H1 (cell line): ENCODE measurements around the gene GRIK4. TPM values are rescaled to one million over a fixed set of nuclear protein-coding genes. Genes with fewer than 3 reads are reported as not detected.

Experiments
- CTCF ChIA-PET: fragments of 300-600 bp; sonication (Branson Sonifier 250); formaldehyde crosslinking; loops from one replicate; lab custom pipeline; 2021; ENCODE audit not compliant: partially characterized antibody; lab: Charles Lee
- POLR2A ChIA-PET: fragments of 300-600 bp; sonication (Branson Sonifier 250); formaldehyde crosslinking; loops from one replicate; lab custom pipeline; 2021; ENCODE audit warnings: inconsistent platforms; ENCODE audit not compliant: partially characterized antibody; lab: Charles Lee
- DNase-seq, 2 experiments: peaks; one replicate each; pipeline versions ENCODE4 v3.0.0 to v3.0.0-alpha.2; 2010 to 2022; ENCODE audit warnings: low spot score in 2 of 2, low read depth in 1 of 2, mixed read lengths in 1 of 2
- FAIRE-seq: peaks from 2 replicates; lab custom pipeline; 2011; peaks lifted over from hg19 to GRCh38; lab: Jason Lieb, UNC
- H2AFZ ChIP-seq: 2 replicates; pipeline ENCODE4 v1.8.1; 2012; ENCODE audit warnings: low read length, inconsistent platforms
- H2AK5ac ChIP-seq: 2 replicates; pipeline ENCODE4 v1.6.1; 2013; ENCODE audit warnings: low read depth, low read length
- H2BK120ac ChIP-seq: replicated peaks from 2 replicates; pipeline ENCODE3; 2013; ENCODE audit warnings: low read depth, low read length, inconsistent platforms
- H2BK12ac ChIP-seq: 2 replicates; pipeline ENCODE4 v1.6.1; 2013; ENCODE audit warnings: low read depth, low read length
- H2BK15ac ChIP-seq: 2 replicates; pipeline ENCODE4 v1.6.1; 2013; ENCODE audit warnings: low read length
- H2BK20ac ChIP-seq: 2 replicates; pipeline ENCODE4 v1.6.1; 2013; ENCODE audit warnings: low read length
- H2BK5ac ChIP-seq: 2 replicates; pipeline ENCODE4 v1.6.1; 2013; ENCODE audit warnings: low read depth, low read length
- H3K14ac ChIP-seq: 2 replicates; pipeline ENCODE4 v1.6.1; 2013; ENCODE audit warnings: inconsistent platforms; ENCODE audit not compliant: insufficient read length
- H3K18ac ChIP-seq: 2 replicates; pipeline ENCODE4 v1.6.1; 2013; ENCODE audit warnings: low read length; ENCODE audit errors: extremely low read depth
- H3K23ac ChIP-seq: 2 replicates; pipeline ENCODE4 v1.6.1; 2013; ENCODE audit warnings: inconsistent platforms; ENCODE audit not compliant: insufficient read length
- H3K23me2 ChIP-seq: 2 replicates; pipeline ENCODE4 v1.6.1; 2013; ENCODE audit warnings: low read depth, low read length
- H3K27ac ChIP-seq: 2 replicates; pipeline ENCODE4 v1.6.1; 2011; ENCODE audit warnings: low read depth, low read length, inconsistent platforms
- H3K27me3 ChIP-seq, 4 experiments: replicated peaks in 1 of 4; 1 replicate in 1 of 4; 2 replicates in 3 of 4; pipeline versions ENCODE4 v1.6.1 to v1.8.1; 2011 to 2013; ENCODE audit warnings: low read length in 3 of 4, mild to moderate bottlenecking in 3 of 4, inconsistent platforms in 2 of 4, mixed read lengths in 2 of 4, moderate library complexity in 1 of 4; ENCODE audit not compliant: control insufficient read depth in 3 of 4, insufficient read depth in 3 of 4; ENCODE audit errors: extremely low read depth in 1 of 4
- H3K36me3 ChIP-seq, 4 experiments: 2 replicates each; pipeline versions ENCODE4 v1.6.1 to v1.8.1; 2011 to 2013; ENCODE audit warnings: mild to moderate bottlenecking in 4 of 4, low read length in 3 of 4, moderate library complexity in 2 of 4, control low read depth in 1 of 4, inconsistent platforms in 1 of 4; ENCODE audit not compliant: insufficient read depth in 4 of 4, control insufficient read depth in 2 of 4
- H3K4ac ChIP-seq: replicated peaks from 2 replicates; pipeline ENCODE3; 2013; ENCODE audit warnings: low read length, low read depth, mixed read lengths, inconsistent platforms; ENCODE audit not compliant: insufficient read length
- H3K4me1 ChIP-seq, 4 experiments: replicated peaks in 1 of 4; 1 replicate in 1 of 4; 2 replicates in 3 of 4; pipeline versions ENCODE4 v1.6.1 to v1.8.1; 2011 to 2013; ENCODE audit warnings: low read length in 3 of 4, inconsistent platforms in 2 of 4, mixed read lengths in 1 of 4; ENCODE audit not compliant: insufficient read depth in 4 of 4, control insufficient read depth in 3 of 4
- H3K4me2 ChIP-seq, 2 experiments: 2 replicates each; pipeline versions ENCODE4 v1.6.1 to v1.8.1; 2011 to 2013; ENCODE audit warnings: low read depth in 2 of 2, low read length in 2 of 2, control low read depth in 1 of 2, inconsistent platforms in 1 of 2, mild to moderate bottlenecking in 1 of 2; ENCODE audit not compliant: insufficient read depth in 1 of 2
- H3K4me3 ChIP-seq, 4 experiments: fragments of 200-600, 300-600 bp in 1 of 4; sonication (generic), shearing (Covaris generic), sonication (Bioruptor Twin) in 1 of 4; 2 replicates each; pipeline versions ENCODE4 v1.5.1 to v1.8.1; 2011 to 2016; ENCODE audit warnings: low read length in 4 of 4, low read depth in 3 of 4, control low read depth in 2 of 4, inconsistent platforms in 2 of 4, mild to moderate bottlenecking in 2 of 4, mixed read lengths in 1 of 4, moderate library complexity in 1 of 4; ENCODE audit not compliant: insufficient read depth in 2 of 4; ENCODE audit errors: extremely low read depth in 1 of 4
- H3K56ac ChIP-seq: replicated peaks from 2 replicates; pipeline ENCODE3; 2013; ENCODE audit warnings: low read depth, mild to moderate bottlenecking, mixed read lengths, low read length, inconsistent platforms; ENCODE audit not compliant: insufficient read length
- H3K79me1 ChIP-seq: 2 replicates; pipeline ENCODE4 v1.6.1; 2013; ENCODE audit warnings: low read depth, low read length, control low read depth
- H3K79me2 ChIP-seq, 2 experiments: 2 replicates each; pipeline versions ENCODE4 v1.6.1 to v1.8.1; 2012 to 2013; ENCODE audit warnings: low read length in 2 of 2, mild to moderate bottlenecking in 2 of 2, inconsistent platforms in 1 of 2; ENCODE audit not compliant: insufficient read depth in 2 of 2, control insufficient read depth in 1 of 2
- H3K9ac ChIP-seq, 4 experiments: replicated peaks in 1 of 4; 1 replicate in 1 of 4; 2 replicates in 3 of 4; pipeline versions ENCODE4 v1.6.1 to v1.8.1; 2011 to 2013; ENCODE audit warnings: low read depth in 3 of 4, low read length in 3 of 4, control low read depth in 2 of 4, mild to moderate bottlenecking in 2 of 4, moderate library complexity in 2 of 4, inconsistent platforms in 1 of 4; ENCODE audit errors: extremely low read depth in 1 of 4
- H3K9me3 ChIP-seq, 2 experiments: 2 replicates each; pipeline versions ENCODE4 v1.6.1 to v1.8.1; 2012 to 2013; ENCODE audit warnings: mild to moderate bottlenecking in 2 of 2, moderate library complexity in 2 of 2, control low read depth in 1 of 2, inconsistent platforms in 1 of 2, low read depth in 1 of 2, low read length in 1 of 2, mixed read lengths in 1 of 2; ENCODE audit not compliant: insufficient read depth in 2 of 2
- H4K20me1 ChIP-seq, 2 experiments: replicated peaks in 1 of 2; 2 replicates each; pipeline versions ENCODE3 to v1.8.1; 2011 to 2013; ENCODE audit warnings: inconsistent platforms in 2 of 2, low read length in 2 of 2, mild to moderate bottlenecking in 1 of 2; ENCODE audit not compliant: insufficient read depth in 2 of 2, control insufficient read depth in 1 of 2
- H4K5ac ChIP-seq: 2 replicates; pipeline ENCODE4 v1.6.1; 2013; ENCODE audit warnings: low read length, low read depth, mixed read lengths, inconsistent platforms; ENCODE audit not compliant: insufficient read length
- H4K8ac ChIP-seq: 2 replicates; pipeline ENCODE4 v1.8.0; 2013; ENCODE audit warnings: mild to moderate bottlenecking, moderate library complexity, low read length, inconsistent platforms; ENCODE audit not compliant: insufficient read depth; ENCODE audit errors: extremely low read depth
- H4K91ac ChIP-seq: replicated peaks from 2 replicates; pipeline ENCODE3; 2013; ENCODE audit warnings: low read length, mixed read lengths, inconsistent platforms; ENCODE audit not compliant: insufficient read length
- ASH2L ChIP-seq: fragments of 200-600, 300-600 bp; sonication (generic); IDR thresholded peaks from one replicate; pipeline ENCODE4 v1.7.1; 2017; ENCODE audit warnings: low read length
- BRCA1 ChIP-seq: IDR thresholded peaks from 2 replicates; pipeline ENCODE4 v1.6.1; 2012; ENCODE audit warnings: low read depth, low read length, improper control_type of control experiment
- CTBP2 ChIP-seq: IDR thresholded peaks from 2 replicates; pipeline ENCODE4 v1.7.0; 2011; ENCODE audit warnings: borderline replicate concordance, mild to moderate bottlenecking, moderate library complexity, mixed read lengths, low read length; ENCODE audit not compliant: insufficient read depth, insufficient read length
- KDM5A ChIP-seq: fragments of 200-600 bp; IDR thresholded peaks from 2 replicates; pipeline ENCODE4 v1.7.1; 2012; ENCODE audit warnings: mild to moderate bottlenecking, low read length, inconsistent platforms, mixed read lengths
- POLR2A ChIP-seq, 2 experiments: IDR thresholded peaks; 1 replicate in 1 of 2; 2 replicates in 1 of 2; pipeline ENCODE4 v1.6.1; 2011; ENCODE audit warnings: low read depth in 2 of 2, low read length in 2 of 2, mild to moderate bottlenecking in 2 of 2; ENCODE audit errors: control extremely low read depth in 1 of 2
- SRF ChIP-seq: IDR thresholded peaks from 2 replicates; pipeline ENCODE4 v1.6.1; 2011; ENCODE audit warnings: mild to moderate bottlenecking, low read depth, low read length, moderate library complexity
- TAF7 ChIP-seq: optimal IDR thresholded peaks from 2 replicates; pipeline ENCODE3; 2011; ENCODE audit warnings: low read depth, mild to moderate bottlenecking, inconsistent platforms, low read length, moderate library complexity, borderline replicate concordance
- WGBS, 2 experiments: shearing (Covaris generic) in 1 of 2; methylation state at CpG; one replicate each; pipeline versions ENCODE4 v1.1.6 to v1.1.7; 2013 to 2015; ENCODE audit warnings: low lambda C conversion rate in 2 of 2, mixed read lengths in 2 of 2, inconsistent platforms in 1 of 2, low coverage in 1 of 2, missing lambda C conversion rate in 1 of 2; ENCODE audit not compliant: insufficient replicate concordance in 2 of 2, insufficient coverage in 1 of 2, insufficient read length in 1 of 2; ENCODE audit errors: extremely low coverage in 1 of 2, missing lambda C conversion rate in 1 of 2; 5-methylcytosine and 5-hydroxymethylcytosine counted together
- polyA plus RNA-seq, 7 experiments: library from polyadenylated mRNA; depleted of rRNA in 3 of 7; stranded (reverse) in 5 of 7; unstranded in 2 of 7; fragments of >200 nt in 5 of 7; fragments of 200-250 nt in 2 of 7; gene quantifications; 1 replicate in 5 of 7; 2 replicates in 1 of 7; 4 replicates in 1 of 7; pipeline versions ENCODE4 v1.2.1 to v1.2.3, GENCODE V29; 2011 to 2013; ENCODE audit warnings: missing spikeins in 2 of 7, mixed read lengths in 2 of 7
- total RNA-seq: library from RNA; stranded (reverse); fragmentation: NEBNext Ultra II Directional; extraction: Animal tissue kit (Norgen Biotek cat#: 25700); gene quantifications from 2 replicates; pipeline ENCODE4 v1.2.1, GENCODE V29; 2021
- TF ChIP-seq, protein P1 (sequence below): IDR thresholded peaks from 2 replicates; pipeline ENCODE4 v1.6.1; 2012; ENCODE audit warnings: inconsistent platforms
- TF ChIP-seq, protein P2 (sequence below): IDR thresholded peaks from 2 replicates; pipeline ENCODE4 v1.6.1; 2012; ENCODE audit warnings: low read length, inconsistent platforms

Gene GRIK4
- total and polyA plus RNA-seq, 2 of the 8 experiments (the other 6 are each of a cell fraction or from before 2014, with no cell fraction given): 1.2 to 2.9 TPM

DNA sequence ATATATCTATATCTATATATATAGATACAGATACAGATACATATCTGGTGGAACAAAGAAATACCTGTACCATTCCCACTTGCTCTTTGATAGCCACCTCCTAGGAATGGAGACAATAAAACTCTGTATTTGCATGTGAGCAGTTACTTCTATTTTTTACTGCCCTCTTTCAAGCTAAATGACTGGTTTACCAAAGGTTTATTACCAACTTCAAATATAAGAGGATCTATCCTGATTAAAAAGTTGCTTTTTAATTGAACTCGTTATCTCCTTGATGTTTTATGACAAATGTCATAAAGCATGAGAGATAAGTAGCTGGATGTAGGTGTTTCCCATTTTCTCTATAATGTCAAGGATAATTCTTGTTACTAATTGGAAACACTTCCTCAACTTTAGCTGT is 21.7 kb upstream of the GRIK4 start:
- Histone ChIP-seq H3K4ac (no peak overlapping the region), H3K4me2 (no peak overlapping the region), H2BK20ac (no peak overlapping the region), H3K4me3 (no peak overlapping the region), H2BK12ac (no peak overlapping the region), H3K79me1 (no peaks in the 10 kb centered on the region), H3K23ac (no peak overlapping the region), H2BK15ac (no peak overlapping the region), H2AFZ (no peak overlapping the region), H3K4me1 (peaks cover 0 to 2% (median 0%) of the 10 kb centered on the region in 4 experiments; a peak in 1 of 7 replicates), H3K79me2 (no peaks in the 10 kb centered on the region), H3K36me3 (peaks cover 0 to 7% (median 3%) of the 10 kb centered on the region in 4 experiments; a peak in 4 of 8 replicates), H4K5ac (no peak overlapping the region), H3K9ac (no peak overlapping the region), H4K8ac (no peak overlapping the region), H3K27ac (no peak overlapping the region), H4K20me1 (no peaks in the 10 kb centered on the region), H2AK5ac (no peak overlapping the region), H3K23me2 (no peaks in the 10 kb centered on the region), H3K27me3 (no peaks in the 10 kb centered on the region), H3K18ac (no peak overlapping the region), H3K14ac (no peak overlapping the region), H2BK5ac (no peak overlapping the region), H2BK120ac (no peak overlapping the region), H3K9me3 (no peaks in the 10 kb centered on the region), H3K56ac (no peak overlapping the region), H4K91ac (no peak overlapping the region)
- FAIRE-seq (no peak), DNase-seq (no peak)
- CTCF ChIA-PET: interaction anchor here (0.6 to 1.1 kb wide), 3 partner anchors 11 to 155 kb away, joined by 3 read pairs; no protein-coding TSS in a partner anchor
- WGBS, 2 experiments: 71% methylated on average over 1 of the region's 1 CpG; no CpG with 5 or more reads in 1 of the 2 experiments
- POLR2A ChIA-PET: no interaction called here
- no peak for TF ChIP-seq TAF7
- TF ChIP-seq BRCA1: no peak
- TF ChIP-seq ASH2L: no peak
- TF ChIP-seq, protein P1, sequence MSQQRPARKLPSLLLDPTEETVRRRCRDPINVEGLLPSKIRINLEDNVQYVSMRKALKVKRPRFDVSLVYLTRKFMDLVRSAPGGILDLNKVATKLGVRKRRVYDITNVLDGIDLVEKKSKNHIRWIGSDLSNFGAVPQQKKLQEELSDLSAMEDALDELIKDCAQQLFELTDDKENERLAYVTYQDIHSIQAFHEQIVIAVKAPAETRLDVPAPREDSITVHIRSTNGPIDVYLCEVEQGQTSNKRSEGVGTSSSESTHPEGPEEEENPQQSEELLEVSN: no peak
- TF ChIP-seq KDM5A: no peak
- TF ChIP-seq CTBP2: no peak
- TF ChIP-seq SRF: no peak
- TF ChIP-seq, protein P2, sequence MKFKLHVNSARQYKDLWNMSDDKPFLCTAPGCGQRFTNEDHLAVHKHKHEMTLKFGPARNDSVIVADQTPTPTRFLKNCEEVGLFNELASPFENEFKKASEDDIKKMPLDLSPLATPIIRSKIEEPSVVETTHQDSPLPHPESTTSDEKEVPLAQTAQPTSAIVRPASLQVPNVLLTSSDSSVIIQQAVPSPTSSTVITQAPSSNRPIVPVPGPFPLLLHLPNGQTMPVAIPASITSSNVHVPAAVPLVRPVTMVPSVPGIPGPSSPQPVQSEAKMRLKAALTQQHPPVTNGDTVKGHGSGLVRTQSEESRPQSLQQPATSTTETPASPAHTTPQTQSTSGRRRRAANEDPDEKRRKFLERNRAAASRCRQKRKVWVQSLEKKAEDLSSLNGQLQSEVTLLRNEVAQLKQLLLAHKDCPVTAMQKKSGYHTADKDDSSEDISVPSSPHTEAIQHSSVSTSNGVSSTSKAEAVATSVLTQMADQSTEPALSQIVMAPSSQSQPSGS: no peak
- TF ChIP-seq POLR2A (IDR thresholded peaks at IDR 0.05; ENCODE audit: control extremely low read depth in 1 of 2, low read depth in 2 of 2, low read length in 2 of 2): no peak
